ENCODE results near the gene C17orf113.

C17orf113 gene

DNA sequence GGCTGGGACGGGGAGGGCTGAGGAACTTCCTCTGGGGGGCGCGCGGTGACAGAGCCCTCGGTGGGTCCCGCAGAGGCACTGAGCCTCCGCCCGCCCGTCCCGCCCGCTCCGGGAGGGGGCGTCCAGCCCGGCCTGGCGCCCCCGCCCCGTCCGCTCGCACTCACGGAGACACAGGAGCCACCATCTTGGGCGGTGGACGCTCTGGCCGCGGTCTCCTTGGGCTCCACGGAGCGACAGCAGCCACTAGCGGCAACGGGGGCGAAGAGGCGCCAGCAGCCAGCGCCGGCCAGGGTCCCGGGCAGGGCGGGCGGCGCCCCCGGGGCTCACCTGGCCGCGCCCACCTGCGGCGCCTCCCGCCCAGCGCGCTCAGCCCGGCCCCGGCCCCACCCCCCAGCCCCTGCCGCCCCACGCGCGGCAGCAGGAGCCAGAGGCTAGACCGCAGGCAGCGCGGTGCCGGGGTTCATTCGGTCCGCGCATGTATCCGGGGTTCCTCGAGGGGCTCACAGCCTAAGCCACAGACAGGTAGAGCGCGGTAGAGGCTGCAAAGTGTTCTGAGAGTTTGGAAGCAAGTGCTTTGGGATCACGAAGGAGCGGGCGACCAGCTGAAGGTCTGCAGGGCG, at the start of gene C17orf113:
Gene C17orf113, minus strand, starts transcription at position 209 of the 620 bp plus-strand sequence. CDS start 7,225 bp downstream, outside the sequence.
- DNase-seq (ENCODE audit: low read depth): peak; percentile 23

DNA sequence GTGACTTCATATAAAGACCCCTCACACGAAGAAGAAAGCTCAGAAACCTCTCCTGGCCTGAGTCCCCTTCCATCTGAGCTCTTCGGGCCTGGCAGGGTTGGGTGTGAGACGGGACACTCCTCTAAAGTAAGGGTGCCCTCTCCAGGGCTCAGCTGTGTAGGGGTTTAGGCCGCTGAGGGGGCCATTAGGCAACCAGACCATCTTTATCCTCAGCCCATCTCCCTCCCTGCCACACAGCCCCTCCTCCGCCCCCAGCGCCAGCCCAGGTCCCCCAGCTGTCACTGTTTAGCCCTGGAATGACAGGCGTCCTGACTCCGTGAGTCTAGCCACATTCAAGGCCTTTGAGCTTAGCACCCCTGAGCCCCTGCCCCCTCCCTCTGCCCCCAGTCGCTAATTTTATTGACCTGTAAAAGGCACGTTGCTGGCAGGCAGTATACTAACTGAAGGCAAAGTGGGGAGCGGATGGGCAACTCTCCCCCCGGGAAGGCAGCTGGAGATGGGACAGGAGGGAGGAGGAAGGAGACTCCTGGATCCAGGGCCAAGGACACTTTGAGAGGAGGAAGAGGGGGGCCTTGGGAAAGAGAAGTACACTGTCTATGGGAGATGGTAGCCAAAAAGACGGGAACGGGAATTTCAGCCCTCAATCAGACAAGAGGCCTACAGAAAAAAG, 48.5 kb upstream of the C17orf113 start:
- DNase-seq (ENCODE audit: low read depth): no peak

DNA sequence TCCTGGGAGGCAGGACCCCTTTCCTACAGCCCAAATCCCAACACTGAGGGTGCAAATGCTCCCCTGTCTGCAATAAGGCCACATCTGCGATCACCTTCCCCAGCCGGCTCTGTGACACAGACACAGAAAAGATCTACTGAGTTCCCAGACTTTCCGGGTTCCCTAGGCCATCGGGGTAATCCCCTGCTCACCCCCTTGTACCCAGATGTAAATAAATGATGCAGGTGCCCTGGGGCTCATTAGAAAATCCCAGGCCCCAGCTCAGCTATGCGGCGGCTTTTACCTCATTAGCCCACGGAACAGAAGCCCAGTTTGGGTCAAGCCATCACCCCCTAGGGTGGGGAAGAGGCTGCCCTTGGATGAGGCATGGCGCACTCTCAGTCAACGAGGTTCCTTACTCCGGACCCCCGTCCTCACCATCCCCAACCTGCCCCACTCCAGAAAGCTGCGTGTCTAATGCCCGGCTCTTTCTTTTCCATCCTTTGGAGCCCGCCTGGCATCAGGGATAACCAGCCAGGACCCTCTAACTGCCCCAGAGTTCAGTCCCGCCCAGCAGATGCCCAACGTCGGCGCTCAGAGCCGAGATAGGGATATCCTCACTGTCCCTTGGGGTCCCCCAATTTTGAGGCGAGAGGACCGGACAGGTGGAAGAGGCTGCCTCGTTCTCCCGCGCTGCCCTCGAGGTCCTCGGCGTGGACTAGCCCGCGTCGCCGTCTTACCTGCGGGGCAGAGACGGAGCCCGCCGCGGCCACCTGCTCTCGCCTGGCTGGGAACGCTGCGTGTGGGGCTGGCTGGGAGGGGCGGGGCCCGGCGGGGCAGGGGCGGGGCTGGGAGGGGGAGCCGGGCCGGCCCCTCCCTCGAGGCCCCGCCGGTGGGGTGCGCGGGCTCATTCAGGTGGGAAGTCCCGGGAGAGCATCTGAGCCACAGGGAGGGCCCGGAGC, 47.6 kb upstream of the C17orf113 start, which contains the start of gene ZNF385C:
Gene ZNF385C, minus strand, starts transcription at position 783 of the 941 bp plus-strand sequence. CDS start 35,417 bp downstream, outside the sequence.
- peak; percentile 42 for DNase-seq (ENCODE audit: low read depth)

DNA sequence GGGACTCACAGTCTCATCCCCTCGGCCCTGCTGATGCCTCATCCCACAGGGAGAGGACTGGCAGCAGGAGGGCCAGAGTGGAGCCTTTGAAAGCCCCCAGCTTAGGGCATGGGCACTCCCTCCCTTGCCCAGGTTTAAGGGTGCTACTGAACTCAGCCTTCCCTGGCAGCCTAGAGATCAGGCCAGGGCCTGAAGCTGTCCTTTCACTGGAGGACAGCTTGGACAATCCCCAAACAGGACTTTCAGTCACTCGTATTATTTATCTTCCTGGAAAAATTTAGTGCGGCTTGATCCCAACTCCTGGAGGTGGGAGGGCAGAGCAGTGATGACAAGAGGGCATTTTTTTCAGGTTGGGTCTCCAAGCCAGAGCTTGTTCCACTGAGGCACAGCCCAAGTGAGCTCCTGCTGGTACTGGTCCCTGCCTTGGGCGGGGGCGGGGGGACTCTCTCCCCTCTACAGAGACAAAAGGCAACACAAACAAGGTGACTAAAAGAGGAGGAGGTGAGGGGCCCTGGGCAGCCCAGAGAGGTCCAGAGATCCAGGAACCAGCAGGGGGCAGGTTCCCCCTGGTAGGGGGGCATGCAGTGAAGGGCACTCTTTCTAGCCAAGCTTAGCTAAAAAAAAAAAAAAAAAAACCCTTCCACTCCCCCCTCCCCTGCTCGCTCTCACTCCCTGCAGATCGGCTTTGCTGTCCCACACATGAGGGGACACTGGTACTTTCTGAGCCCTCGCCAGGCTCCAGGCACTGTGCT, 46.1 kb upstream of the C17orf113 start:
- no peak for DNase-seq (ENCODE audit: low read depth)

DNA sequence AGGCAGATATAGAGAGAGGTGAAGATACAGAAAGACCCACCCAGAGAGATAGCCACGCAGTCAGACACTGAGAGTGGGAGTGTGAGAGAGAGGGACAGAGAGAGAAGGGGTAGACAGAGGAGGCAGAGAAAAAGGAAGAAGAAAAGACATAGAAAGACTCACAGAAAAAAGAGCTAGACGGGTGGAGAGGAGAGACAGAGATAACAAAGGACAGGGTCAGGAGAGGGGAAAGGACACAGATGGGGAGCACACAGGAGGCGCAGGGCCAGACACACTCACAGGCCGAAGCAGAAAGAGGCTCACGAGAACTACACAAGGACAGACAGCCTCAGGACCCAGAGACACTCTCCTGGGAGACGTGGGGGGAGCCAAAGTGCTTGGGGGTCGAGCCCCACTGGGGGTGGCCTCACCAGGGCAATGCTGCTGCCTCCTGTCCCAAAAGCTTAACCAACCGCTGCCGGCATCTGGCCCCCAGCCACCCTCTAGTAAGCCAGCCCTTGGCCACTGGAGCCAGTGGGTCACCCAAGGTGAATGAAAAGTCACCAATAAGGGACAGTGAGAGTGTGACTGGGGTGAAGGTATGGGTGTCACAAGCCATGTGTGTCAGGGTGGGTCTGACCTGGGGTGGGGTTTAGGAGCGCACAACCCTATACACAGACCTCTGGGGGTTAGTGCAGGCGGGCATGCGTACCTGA, 44.1 kb upstream of the C17orf113 start:
- no peak for DNase-seq (ENCODE audit: low read depth)

DNA sequence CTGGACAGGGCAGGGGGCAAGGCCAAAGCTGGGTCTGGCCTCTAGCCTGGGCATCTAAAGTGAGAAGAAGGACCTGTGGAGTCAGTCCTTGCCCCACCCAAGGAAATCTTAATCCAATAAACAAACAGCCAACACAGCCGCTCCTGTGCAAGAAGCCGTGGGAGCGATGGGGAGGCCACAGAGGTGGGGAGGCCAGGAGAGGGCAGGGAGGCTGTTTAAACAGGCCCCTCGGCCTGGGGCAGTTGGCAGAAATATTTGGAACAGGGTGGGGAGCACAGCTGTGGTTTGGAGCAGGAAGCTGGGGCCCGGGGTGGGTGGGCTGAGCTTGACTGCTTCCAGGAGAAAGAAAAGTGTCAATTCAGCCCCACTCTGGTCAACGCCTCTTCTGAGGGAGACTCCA, 42.5 kb upstream of the C17orf113 start:
- no peak for DNase-seq (ENCODE audit: low read depth)

DNA sequence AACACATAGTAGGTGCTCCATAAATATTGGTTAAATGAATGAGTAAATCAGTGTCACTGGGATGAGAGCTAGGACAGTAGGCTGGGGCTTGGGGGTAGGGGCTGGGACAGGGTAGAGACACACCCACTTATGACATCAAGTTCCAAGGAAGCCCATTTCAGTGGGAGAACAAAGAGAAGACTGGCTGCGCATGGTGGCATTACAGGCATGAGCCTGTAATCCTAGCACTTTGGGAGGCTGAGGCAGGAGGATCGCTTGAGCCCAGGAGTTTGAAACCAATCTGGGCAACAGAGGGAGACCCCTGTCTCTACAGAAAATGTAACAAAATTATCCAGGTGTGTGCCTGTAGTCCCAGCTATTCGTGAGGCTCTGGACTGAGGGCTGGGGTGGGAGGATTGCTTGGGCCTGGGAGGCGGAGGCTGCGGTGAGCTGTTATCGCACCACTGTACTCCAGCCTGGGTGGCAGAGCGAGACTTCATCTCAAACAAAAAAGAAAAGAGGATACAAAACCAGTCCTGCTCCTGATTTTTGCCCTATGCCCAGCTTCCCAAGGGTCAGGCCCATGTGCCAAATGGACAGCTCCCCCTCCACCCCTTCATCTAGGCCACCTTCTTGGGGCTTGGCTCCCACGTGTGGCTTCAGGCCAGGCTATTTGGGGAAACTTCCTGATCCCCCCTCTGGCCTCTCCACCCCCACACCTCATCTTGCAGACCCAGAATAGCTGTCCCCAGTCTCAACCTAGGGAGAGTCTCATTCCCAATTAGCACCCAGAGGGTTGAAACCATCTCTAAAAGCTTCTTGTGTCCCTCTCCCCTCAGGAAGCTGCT, 40.8 kb upstream of the C17orf113 start:
- DNase-seq (ENCODE audit: low read depth): no peak

DNA sequence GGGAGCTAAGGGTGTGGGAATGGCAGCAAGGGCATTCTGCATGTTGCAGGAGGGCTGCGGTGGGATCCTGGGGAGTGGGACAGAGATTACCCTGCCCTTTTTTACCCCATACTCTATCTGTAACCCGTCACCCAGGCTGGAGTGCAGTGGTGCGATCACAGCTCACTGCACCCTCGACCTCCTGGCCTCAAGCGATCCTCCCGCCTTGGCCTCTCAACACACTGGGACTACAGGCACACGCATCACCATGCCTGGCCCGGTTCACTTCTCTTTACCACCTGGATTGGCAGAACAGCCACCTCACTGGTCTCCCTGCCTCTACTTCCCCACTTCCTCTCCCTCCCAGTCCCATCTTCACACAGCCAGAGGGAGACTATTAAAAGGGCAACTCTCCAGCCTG, 38.3 kb upstream of the C17orf113 start:
- DNase-seq (ENCODE audit: low read depth): no peak

DNA sequence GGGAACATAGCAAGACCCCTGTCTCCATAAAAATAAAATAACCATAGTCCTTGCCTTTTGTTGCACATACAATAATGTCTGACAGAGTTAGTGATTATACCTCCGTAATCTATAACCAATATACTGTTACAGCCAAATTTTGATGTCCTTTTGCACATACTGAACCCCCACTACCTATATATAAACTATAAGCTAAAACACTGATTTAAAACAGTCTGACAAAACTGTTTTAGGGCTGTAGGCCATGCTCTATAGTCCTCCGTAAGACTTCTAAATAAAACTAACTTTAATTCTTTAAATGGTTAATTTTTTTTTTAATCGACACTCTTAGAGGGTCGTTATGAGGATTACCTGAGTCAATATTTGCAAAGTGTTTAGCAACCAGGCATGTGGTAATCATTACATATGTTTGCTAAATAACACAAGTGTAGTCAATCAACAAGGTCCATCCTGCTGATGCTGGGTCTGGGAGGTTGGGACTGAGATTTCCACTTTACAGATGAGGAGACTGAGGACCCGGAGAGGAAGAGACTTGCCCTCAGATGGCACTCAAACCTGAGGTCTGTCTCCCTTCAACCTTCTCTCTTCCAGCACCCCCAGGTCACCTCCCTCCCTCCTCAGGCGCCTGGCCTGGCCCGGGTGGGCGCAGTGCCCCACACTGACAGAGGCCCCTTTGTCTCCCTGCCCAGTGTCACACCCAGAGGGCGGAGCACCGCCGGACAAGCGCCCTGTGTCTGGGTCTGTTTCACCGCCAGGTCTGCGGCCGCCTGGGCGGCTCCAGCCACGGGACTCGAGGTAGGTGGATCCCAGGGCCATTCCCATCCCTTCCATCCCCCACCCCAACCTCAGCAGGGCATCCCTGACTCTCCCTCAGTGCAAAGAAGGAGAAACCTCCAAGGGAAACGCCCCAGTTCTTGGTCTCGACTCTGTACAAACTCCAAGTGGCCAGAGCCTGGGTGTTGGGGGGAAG, 37.6 kb upstream of the C17orf113 start:
- no peak for DNase-seq (ENCODE audit: low read depth)

DNA sequence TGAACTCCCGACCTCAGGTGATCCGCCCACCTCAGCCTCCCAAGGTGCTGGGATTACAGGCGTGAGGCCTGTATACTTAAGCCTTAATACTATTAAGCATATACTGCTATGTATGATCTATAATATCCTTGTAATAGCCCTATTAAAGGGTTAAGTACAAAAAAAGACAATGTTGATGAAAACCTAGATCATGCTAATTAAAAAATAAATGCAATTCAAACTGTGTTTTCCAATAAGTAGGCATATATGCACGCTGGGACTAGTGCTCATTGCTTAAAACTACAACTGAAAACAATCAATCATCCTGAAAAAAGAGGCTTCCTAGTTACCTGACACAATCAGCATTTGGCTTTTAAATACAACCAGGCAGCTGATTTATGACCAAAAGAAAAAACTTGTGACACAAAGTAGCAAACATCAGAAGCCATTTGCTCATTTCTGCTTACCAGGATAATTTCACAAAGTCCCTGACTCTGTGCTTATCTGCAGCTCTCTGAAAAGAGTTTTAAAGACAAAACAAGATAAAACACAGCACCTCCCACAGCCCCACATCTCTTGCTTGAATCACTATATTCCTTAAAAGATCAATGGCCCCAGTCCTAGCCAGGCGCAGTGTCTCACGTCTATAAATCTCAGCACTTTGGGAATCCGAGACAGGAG, 36.8 kb upstream of the C17orf113 start:
- no peak for DNase-seq (ENCODE audit: low read depth)

DNA sequence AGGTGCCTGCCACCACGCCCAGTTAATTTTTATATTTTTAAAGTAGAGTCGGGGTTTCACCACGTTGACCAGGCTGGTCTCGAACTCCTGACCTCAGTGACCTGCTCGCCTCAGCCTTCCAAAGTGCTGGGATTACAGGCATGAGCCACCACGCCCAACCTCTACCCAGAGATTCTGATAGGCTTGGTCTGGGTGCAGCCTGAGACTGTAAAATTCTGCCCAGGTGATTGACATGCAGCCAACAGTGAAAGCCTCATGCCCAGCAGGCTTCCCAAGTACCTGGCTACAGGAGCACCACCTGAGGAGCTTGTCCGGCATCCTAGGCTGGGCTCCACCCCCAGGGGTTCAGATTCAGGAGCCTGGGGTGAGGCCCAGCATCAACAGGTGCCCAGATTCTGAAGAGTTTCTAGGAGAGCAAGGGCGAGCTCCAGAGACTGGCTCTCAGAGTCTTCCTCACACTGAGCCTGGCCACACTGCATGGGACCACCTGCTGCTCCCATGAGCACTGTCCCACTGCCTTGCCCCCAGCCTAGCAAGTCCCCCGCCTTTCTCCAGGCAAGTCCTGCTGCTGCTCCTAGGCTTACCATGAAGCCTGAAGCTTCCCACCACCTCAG, 31.2 kb upstream of the C17orf113 start:
- DNase-seq (ENCODE audit: low read depth): no peak

DNA sequence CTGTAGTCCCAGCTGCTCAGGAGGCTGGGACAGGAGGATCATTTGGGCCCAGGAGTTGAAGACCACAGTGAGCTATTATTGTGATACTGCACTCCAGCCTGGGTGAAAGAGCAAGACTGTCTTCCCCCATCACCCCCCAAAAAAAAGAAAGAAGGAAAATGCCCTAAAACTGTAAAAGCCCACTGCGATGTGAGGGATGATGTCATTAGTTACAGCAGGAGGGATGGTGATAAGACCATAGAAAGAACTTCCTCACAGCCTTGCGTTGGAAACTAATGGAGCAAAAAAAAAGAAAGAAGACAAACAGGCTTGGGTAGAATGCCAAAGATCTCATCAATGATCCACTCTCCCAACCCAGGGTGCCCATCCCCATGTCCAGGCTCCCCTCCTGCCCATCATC, 29.1 kb upstream of the C17orf113 start:
- DNase-seq (ENCODE audit: low read depth): no peak

DNA sequence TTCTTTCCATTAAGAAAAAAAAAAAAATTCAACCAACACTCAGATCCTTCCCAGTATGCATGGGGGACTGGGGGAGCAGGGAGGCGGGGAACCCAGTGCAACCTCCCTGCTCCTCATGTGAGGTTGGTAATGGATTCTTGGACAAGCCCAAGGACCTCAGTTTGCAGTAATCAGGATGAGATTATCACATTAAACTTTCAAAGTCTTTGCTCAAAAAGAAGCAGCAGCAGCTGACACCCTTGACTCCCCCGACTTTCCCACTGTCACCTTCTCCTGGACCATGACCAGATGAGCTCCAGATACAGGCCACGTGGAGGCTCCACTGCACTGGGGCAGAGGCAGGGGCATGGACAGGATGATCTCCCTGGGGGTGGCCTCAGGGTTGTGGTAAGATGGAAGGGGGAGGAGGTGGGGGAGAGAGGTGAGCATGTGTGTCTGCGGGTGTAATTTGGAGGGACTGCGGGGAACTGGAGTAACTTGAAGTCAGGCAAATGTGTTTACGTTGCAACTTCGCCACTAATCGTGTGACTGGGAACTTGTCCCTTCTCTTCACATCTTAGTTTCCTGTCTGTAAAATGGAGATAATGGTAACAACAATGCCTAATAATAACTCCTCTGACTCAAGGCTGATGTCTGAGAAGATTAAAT, 28.1 kb upstream of the C17orf113 start:
- no peak for DNase-seq (ENCODE audit: low read depth)

DNA sequence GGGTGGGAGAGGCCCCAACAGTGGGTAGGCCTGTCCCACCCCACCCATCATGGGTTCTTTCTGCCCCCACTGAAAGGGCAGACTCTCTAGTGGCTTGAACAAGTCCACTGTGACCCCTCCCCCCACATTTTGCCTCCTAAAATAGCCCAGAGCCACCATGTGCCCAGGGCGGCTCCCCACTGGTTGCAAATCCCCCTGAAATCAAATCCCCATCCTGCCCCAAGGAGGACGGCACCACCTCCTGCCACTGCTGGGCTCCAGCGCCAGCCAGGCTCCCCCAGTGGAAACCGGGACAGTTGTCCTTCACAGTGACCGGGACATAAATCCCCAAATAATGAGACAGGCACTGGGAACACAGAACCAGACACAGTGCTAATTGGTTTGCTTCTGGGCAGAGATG, 27.4 kb upstream of the C17orf113 start:
- DNase-seq (ENCODE audit: low read depth): no peak

DNA sequence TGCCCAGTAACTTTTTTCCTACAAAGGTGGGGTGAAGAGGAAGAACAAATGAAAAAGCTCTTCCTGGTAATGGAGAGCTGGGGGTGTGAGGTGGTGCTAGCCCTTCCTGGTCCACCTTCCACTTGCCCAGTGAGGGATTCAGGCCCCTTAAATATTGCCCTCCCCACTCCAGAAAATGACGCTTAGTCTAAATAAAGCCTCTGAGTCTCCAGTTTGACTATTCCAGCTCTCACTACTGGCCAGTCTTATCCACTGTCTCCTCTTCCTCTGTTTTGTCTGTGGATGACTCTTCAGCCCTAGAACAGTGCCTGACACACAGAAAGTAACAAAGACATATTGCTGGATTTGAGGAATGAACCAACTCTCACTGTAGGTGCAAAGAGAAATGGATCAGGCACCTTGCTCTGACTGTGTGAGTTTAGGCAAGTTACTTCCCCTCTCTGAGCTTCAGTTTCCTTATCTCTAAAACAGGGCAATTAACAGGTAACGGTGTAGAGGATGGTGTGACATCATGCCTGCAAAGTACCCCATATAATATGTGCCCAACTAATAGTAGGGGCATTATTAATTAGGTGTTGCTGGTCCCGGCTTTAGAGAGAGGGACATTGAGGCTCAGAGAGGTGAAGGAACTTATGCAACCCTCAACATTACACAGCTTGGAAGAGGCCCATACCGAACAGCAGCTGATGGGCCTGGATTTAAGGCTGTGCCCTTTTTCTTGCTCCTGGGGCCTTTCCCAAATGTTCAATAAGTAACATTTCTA, 26.6 kb upstream of the C17orf113 start:
- no peak for DNase-seq (ENCODE audit: low read depth)

DNA sequence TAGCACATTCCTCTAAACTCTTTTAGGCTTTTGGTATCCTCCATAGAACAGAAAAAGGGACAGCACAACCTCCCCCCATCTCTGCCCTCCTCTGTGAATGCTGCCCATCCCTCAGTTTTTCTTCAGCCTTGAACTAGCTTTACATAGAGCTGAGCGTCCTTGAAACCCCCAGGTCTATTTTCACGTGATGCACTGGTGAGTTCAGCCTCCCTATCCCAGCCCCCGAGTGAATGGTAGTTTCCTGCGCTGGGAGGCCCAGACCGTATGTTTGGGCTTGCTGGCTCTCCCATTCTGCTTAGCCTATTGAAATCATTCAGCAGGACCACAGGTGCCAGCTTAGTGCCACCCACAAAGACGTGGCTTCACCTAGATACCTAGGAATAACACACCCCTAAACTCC, 25.4 kb upstream of the C17orf113 start:
- DNase-seq (ENCODE audit: low read depth): no peak
